Stimulated activated naive CD8-positive, alpha-beta T cell treated with anti-CD3 and anti-CD28 coated beads, Interleukin-15, Interleukin-2, amounts not matched to agents 100 ng/mL and 50 ng/mL, for 24 hours (primary cell): ENCODE measurements around the gene PARL.
A peak's percentile ranks its signal among the peaks of the same experiment; 100 is the strongest.

Experiments used
- H3K27ac Mint-ChIP-seq: one replicate; pipeline ENCODE4 v1.8.0; 2021; ENCODE audit warnings: mild to moderate bottlenecking, mixed read lengths
- H3K27me3 Mint-ChIP-seq: one replicate; pipeline ENCODE4 v1.8.0; 2021; ENCODE audit warnings: mixed read lengths
- H3K36me3 Mint-ChIP-seq: one replicate; pipeline ENCODE4 v1.8.0; 2021; ENCODE audit warnings: low read depth, mixed read lengths
- H3K4me1 Mint-ChIP-seq: one replicate; pipeline ENCODE4 v1.8.0; 2021; ENCODE audit warnings: low read depth, mixed read lengths
- H3K4me3 Mint-ChIP-seq: one replicate; pipeline ENCODE4 v1.8.0; 2021; ENCODE audit warnings: mild to moderate bottlenecking, mixed read lengths
- H3K9me3 Mint-ChIP-seq: one replicate; pipeline ENCODE4 v1.8.0; 2021; ENCODE audit warnings: mixed read lengths

PARL gene

GRCh38 chr3:183823963-183824362 lies 60.7 kb downstream of the PARL start:
- Mint-ChIP-seq H3K36me3 (no peaks in the 10 kb centered on the region), H3K9me3 (no peaks in the 10 kb centered on the region), H3K27me3 (no peaks in the 10 kb centered on the region), H3K4me1 (peaks cover 20% of the 10 kb centered on the region), H3K4me3 (peak overlapping the region; percentile 80), H3K27ac (peak overlapping the region; percentile 59)

GRCh38 chr3:183822631-183823030 lies 62.0 kb downstream of the PARL start:
- H3K9me3 Mint-ChIP-seq, result no peaks in the 10 kb centered on the region
- no peaks in the 10 kb centered on the region for H3K27me3 Mint-ChIP-seq
- peaks cover under 1% of the 10 kb centered on the region for H3K36me3 Mint-ChIP-seq
- H3K4me1 Mint-ChIP-seq, result peaks cover 20% of the 10 kb centered on the region
- no peak overlapping the region for H3K4me3 Mint-ChIP-seq
- no peak overlapping the region for H3K27ac Mint-ChIP-seq

GRCh38 chr3:183819831-183820230 lies 64.8 kb downstream of the PARL start:
- peaks cover 22% of the 10 kb centered on the region for H3K4me1 Mint-ChIP-seq
- H3K4me3 Mint-ChIP-seq, result no peak overlapping the region
- H3K9me3 Mint-ChIP-seq, result no peaks in the 10 kb centered on the region
- no peak overlapping the region for H3K27ac Mint-ChIP-seq
- peaks cover 13% of the 10 kb centered on the region for H3K36me3 Mint-ChIP-seq
- H3K27me3 Mint-ChIP-seq, result no peaks in the 10 kb centered on the region

GRCh38 chr3:183818706-183819624 lies 65.7 kb downstream of the PARL start:
- H3K27ac Mint-ChIP-seq, result no peak overlapping the region
- H3K4me3 Mint-ChIP-seq, result no peak overlapping the region
- no peaks in the 10 kb centered on the region for H3K9me3 Mint-ChIP-seq
- H3K4me1 Mint-ChIP-seq, result peaks cover 20% of the 10 kb centered on the region
- no peaks in the 10 kb centered on the region for H3K27me3 Mint-ChIP-seq
- H3K36me3 Mint-ChIP-seq, result peaks cover 17% of the 10 kb centered on the region

- Mint-ChIP-seq H3K9me3 (no peaks in the 10 kb centered on the region), H3K36me3 (peaks cover 17% of the 10 kb centered on the region), H3K27ac (no peak overlapping the region), H3K27me3 (no peaks in the 10 kb centered on the region), H3K4me1 (peaks cover 16% of the 10 kb centered on the region), H3K4me3 (no peak overlapping the region)
These were observed 66.5 kb downstream of the PARL start for GRCh38 chr3:183818041-183818620.

- Mint-ChIP-seq H3K27ac (no peak overlapping the region), H3K36me3 (peaks cover 18% of the 10 kb centered on the region), H3K27me3 (no peaks in the 10 kb centered on the region), H3K4me3 (no peak overlapping the region), H3K9me3 (no peaks in the 10 kb centered on the region), H3K4me1 (peaks cover 15% of the 10 kb centered on the region)
These were observed 67.0 kb downstream of the PARL start for GRCh38 chr3:183817639-183818038.

- Mint-ChIP-seq H3K4me3 (no peak overlapping the region), H3K36me3 (peaks cover 24% of the 10 kb centered on the region), H3K9me3 (no peaks in the 10 kb centered on the region), H3K27me3 (no peaks in the 10 kb centered on the region), H3K4me1 (peaks cover 13% of the 10 kb centered on the region), H3K27ac (no peak overlapping the region)
These were observed 67.8 kb downstream of the PARL start for GRCh38 chr3:183816681-183817510.

- peaks cover 26% of the 10 kb centered on the region for H3K36me3 Mint-ChIP-seq
- H3K27me3 Mint-ChIP-seq, result no peaks in the 10 kb centered on the region
- no peaks in the 10 kb centered on the region for H3K9me3 Mint-ChIP-seq
- no peak overlapping the region for H3K4me3 Mint-ChIP-seq
- H3K27ac Mint-ChIP-seq, result no peak overlapping the region
- H3K4me1 Mint-ChIP-seq, result peaks cover 13% of the 10 kb centered on the region
These were observed 68.7 kb downstream of the PARL start for GRCh38 chr3:183815951-183816475.

- no peak overlapping the region for H3K27ac Mint-ChIP-seq
- H3K36me3 Mint-ChIP-seq, result peaks cover 29% of the 10 kb centered on the region
- peaks cover 13% of the 10 kb centered on the region for H3K4me1 Mint-ChIP-seq
- H3K27me3 Mint-ChIP-seq, result no peaks in the 10 kb centered on the region
- no peak overlapping the region for H3K4me3 Mint-ChIP-seq
- H3K9me3 Mint-ChIP-seq, result no peaks in the 10 kb centered on the region
These were observed 69.1 kb downstream of the PARL start for GRCh38 chr3:183815563-183815940.

- H3K27ac Mint-ChIP-seq, result no peak overlapping the region
- no peaks in the 10 kb centered on the region for H3K27me3 Mint-ChIP-seq
- H3K4me3 Mint-ChIP-seq, result no peak overlapping the region
- no peaks in the 10 kb centered on the region for H3K9me3 Mint-ChIP-seq
- H3K4me1 Mint-ChIP-seq, result peaks cover 13% of the 10 kb centered on the region
- peaks cover 30% of the 10 kb centered on the region for H3K36me3 Mint-ChIP-seq
These were observed 70.4 kb downstream of the PARL start for GRCh38 chr3:183814240-183814639.

- Mint-ChIP-seq H3K4me3 (no peak overlapping the region), H3K4me1 (peaks cover 13% of the 10 kb centered on the region), H3K27ac (no peak overlapping the region), H3K36me3 (peaks cover 39% of the 10 kb centered on the region), H3K27me3 (no peaks in the 10 kb centered on the region), H3K9me3 (no peaks in the 10 kb centered on the region)
These were observed 71.8 kb downstream of the PARL start for GRCh38 chr3:183812761-183813445.

- no peaks in the 10 kb centered on the region for H3K27me3 Mint-ChIP-seq
- H3K27ac Mint-ChIP-seq, result no peak overlapping the region
- H3K4me1 Mint-ChIP-seq, result peaks cover 13% of the 10 kb centered on the region
- H3K9me3 Mint-ChIP-seq, result no peaks in the 10 kb centered on the region
- H3K36me3 Mint-ChIP-seq, result peaks cover 46% of the 10 kb centered on the region
- no peak overlapping the region for H3K4me3 Mint-ChIP-seq
These were observed 73.0 kb downstream of the PARL start for GRCh38 chr3:183811638-183812037.

GRCh38 chr3:183810643-183811594 lies 73.8 kb downstream of the PARL start:
- Mint-ChIP-seq H3K4me1 (peaks cover 13% of the 10 kb centered on the region), H3K27ac (no peak overlapping the region), H3K36me3 (peaks cover 46% of the 10 kb centered on the region), H3K4me3 (no peak overlapping the region), H3K9me3 (no peaks in the 10 kb centered on the region), H3K27me3 (no peaks in the 10 kb centered on the region)
